GM18517 (cell line): ENCODE measurements around the gene ADGRD2.

Experiments
- ATAC-seq: cut with Tn5 transposase; IDR thresholded peaks from one replicate; pipeline ENCODE4 v1.9.1; 2021; ENCODE audit warnings: mild to moderate bottlenecking, moderate library complexity; ENCODE audit not compliant: unreplicated experiment

Gene ADGRD2

GRCh38 chr9:124495126-124496074, 45.1 kb downstream of the ADGRD2 start:
- ATAC-seq, result no peak

- no peak for ATAC-seq
Observed at GRCh38 chr9:124496075-124496449, 45.8 kb downstream of the ADGRD2 start.

- no peak for ATAC-seq
Observed at GRCh38 chr9:124496463-124496862, 46.2 kb downstream of the ADGRD2 start.

- ATAC-seq, result no peak
Observed at GRCh38 chr9:124497441-124497840, 47.2 kb downstream of the ADGRD2 start.

GRCh38 chr9:124498040-124498439, 47.8 kb downstream of the ADGRD2 start:
- ATAC-seq, result no peak

GRCh38 chr9:124498499-124499146, 48.4 kb downstream of the ADGRD2 start:
- ATAC-seq, result no peak

- ATAC-seq, result no peak
Observed at GRCh38 chr9:124499216-124499615, 49.0 kb downstream of the ADGRD2 start.

- ATAC-seq, result no peak
Observed at GRCh38 chr9:124500028-124500795, 50.0 kb downstream of the ADGRD2 start.

GRCh38 chr9:124500796-124501611, 50.8 kb downstream of the ADGRD2 start:
- ATAC-seq, result no peak

GRCh38 chr9:124501771-124502320, 51.6 kb downstream of the ADGRD2 start:
- no peak for ATAC-seq

GRCh38 chr9:124502711-124503702, 52.8 kb downstream of the ADGRD2 start:
- ATAC-seq, result no peak

- no peak for ATAC-seq
Observed at GRCh38 chr9:124503713-124504529, 53.7 kb downstream of the ADGRD2 start.

GRCh38 chr9:124504530-124505005, 54.3 kb downstream of the ADGRD2 start:
- no peak for ATAC-seq

- ATAC-seq, result no peak
Observed at GRCh38 chr9:124505006-124505900, 55.0 kb downstream of the ADGRD2 start.

GRCh38 chr9:124505901-124506346, 55.7 kb downstream of the ADGRD2 start:
- no peak for ATAC-seq

GRCh38 chr9:124506433-124506832, 56.2 kb downstream of the ADGRD2 start:
- ATAC-seq, result no peak
